ENCODE results near the gene MED27.
"Not testable (repeated sequence)": the region's sequence is repeated elsewhere in the genome, so short reads cannot be mapped to it uniquely, and the experiment has no call there.

The MED27 gene

DNA sequence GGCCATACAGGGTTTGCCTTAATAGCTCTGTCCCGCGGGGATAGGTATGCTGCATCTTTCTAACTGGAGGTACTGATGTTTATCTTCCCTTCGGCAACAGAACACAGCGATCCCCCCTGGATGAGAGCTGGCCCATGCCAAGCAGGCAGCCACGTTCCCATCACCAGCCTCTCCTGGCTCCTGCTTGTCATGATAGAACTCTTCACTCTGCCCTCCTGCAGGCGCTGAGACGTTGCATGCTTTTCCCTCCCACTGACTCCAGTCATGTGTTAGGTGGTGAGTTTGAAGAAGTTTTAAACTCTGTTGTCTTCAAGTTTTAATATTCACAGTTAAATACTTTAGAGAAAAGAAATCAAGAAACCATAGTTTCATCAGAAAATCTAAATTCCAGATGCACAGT is 60.0 kb downstream of the MED27 start:
- H3K4me1 Mint-ChIP-seq: peaks cover 31% of the 10 kb centered on the region
- DNase-seq (ENCODE audit: low spot score in 2 of 2) (no peak), ATAC-seq (replicated peaks; ENCODE audit: extremely low read depth, poor library complexity, severe bottlenecking) (no peak)
- H3K27me3 Mint-ChIP-seq: no peaks in the 10 kb centered on the region
- H3K4me3 Mint-ChIP-seq: no peak overlapping the region
- H3K36me3 Mint-ChIP-seq (ENCODE audit: insufficient read depth): peaks cover 1% of the 10 kb centered on the region
- H3K27ac Mint-ChIP-seq (ENCODE audit: low read depth): no peak overlapping the region
- no peaks in the 10 kb centered on the region for H3K9me3 Mint-ChIP-seq

DNA sequence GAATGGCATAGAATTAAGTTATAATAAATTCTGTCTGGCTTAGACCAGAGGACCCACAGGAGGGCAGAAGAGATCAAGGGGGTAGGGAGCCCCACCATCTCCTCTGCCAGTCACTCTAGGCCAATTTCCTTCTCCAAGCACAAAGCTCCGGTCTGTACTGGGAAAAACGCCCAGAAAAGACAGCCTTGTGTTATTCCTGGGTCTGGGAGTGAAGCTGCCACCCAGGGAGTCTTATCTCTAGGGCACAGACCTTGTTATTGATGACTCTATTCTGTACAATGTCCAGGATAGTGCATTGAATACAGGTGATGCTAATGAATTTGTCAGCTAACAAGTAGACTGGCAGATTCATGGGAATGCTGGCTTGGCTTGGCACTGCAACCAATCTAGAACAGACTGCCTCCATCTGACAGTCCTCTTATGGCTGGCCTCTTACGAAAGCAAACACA is 60.7 kb downstream of the MED27 start:
- ATAC-seq (replicated peaks; ENCODE audit: extremely low read depth, poor library complexity, severe bottlenecking) (no peak), DNase-seq (ENCODE audit: low spot score in 2 of 2) (no peak)
- H3K4me1 Mint-ChIP-seq: peaks cover 29% of the 10 kb centered on the region
- H3K27ac Mint-ChIP-seq (ENCODE audit: low read depth): no peak overlapping the region
- H3K4me3 Mint-ChIP-seq: no peak overlapping the region
- peaks cover 4% of the 10 kb centered on the region for H3K36me3 Mint-ChIP-seq (ENCODE audit: insufficient read depth)
- no peaks in the 10 kb centered on the region for H3K27me3 Mint-ChIP-seq
- H3K9me3 Mint-ChIP-seq: no peaks in the 10 kb centered on the region

DNA sequence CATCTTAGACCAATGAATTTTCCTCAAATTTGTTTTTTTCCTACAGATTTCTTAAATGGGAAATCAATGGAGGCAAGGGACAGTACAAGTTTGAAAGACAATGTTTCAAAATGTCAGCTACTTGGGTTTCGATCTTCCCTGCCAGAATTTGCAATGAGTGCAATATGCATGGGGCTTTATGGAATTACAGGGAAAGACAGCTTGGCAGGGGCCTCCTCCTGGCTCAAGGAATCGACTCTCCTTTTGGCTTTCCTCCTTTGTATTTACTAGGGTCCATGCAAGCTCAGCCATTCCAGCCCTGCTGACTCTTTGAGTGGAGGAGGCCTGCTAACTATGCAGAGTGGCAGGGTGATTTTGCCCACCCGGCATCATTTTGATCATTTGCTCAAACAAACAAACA is 63.2 kb downstream of the MED27 start:
- H3K27me3 Mint-ChIP-seq: no peaks in the 10 kb centered on the region
- DNase-seq (ENCODE audit: low spot score in 2 of 2) (no peak), ATAC-seq (replicated peaks; ENCODE audit: extremely low read depth, poor library complexity, severe bottlenecking) (no peak)
- H3K4me1 Mint-ChIP-seq: peaks cover 17% of the 10 kb centered on the region
- no peaks in the 10 kb centered on the region for H3K9me3 Mint-ChIP-seq
- no peak overlapping the region for H3K27ac Mint-ChIP-seq (ENCODE audit: low read depth)
- H3K36me3 Mint-ChIP-seq (ENCODE audit: insufficient read depth): peaks cover 4% of the 10 kb centered on the region
- no peak overlapping the region for H3K4me3 Mint-ChIP-seq

DNA sequence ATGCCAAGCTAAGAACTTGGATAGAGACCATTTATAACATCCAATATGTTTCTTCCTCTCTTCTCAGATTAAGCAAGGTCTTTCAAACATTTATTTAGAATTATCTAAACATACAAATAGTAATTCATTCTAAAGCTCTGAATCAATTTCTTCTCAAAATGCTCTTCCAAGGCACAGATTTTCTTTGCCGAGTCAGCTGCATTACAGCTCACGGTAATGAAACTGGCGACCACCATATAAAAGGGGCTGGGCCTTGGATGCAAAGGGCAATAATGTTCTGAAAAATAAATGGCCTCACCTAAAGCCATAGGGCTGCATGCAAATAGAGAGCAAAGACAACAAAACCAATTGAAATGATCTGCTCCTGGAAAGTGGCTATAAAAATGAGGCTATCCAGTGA is 63.8 kb downstream of the MED27 start:
- Mint-ChIP-seq H3K27ac (ENCODE audit: low read depth) (no peak overlapping the region), H3K9me3 (no peaks in the 10 kb centered on the region), H3K4me3 (no peak overlapping the region), H3K27me3 (no peaks in the 10 kb centered on the region), H3K4me1 (peaks cover 11% of the 10 kb centered on the region), H3K36me3 (ENCODE audit: insufficient read depth) (peaks cover 4% of the 10 kb centered on the region)
- DNase-seq (ENCODE audit: low spot score in 2 of 2) (no peak), ATAC-seq (replicated peaks; ENCODE audit: extremely low read depth, poor library complexity, severe bottlenecking) (no peak)

DNA sequence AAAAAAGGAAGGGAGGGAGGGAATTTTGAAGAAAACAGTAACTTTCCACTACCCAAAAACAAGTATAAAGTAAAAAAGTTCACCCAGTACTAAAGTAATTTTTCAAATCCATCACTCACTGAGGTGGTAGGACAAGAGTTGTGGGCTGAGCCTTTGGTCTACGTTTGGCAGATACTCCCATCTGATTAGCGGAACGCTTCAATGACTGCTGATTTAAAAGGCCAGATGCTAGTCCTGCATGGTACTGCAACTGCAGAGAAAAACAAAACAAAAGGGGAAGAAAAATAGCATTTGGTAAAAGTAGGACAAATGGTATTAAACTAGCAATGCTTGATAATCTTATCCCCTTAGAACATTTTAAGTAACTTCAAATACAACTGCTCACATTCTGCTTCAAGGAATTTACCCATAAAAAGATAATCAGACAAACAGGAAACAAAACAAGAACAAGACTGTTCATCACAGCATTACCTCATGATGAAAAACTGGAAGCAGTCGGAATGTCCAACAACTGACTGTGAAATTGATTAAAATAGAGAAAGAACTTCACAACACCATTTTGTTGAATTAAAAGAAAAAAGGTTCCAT is 65.4 kb downstream of the MED27 start:
- no peaks in the 10 kb centered on the region for H3K27me3 Mint-ChIP-seq
- no peak for DNase-seq (ENCODE audit: low spot score in 2 of 2)
- no peak overlapping the region for H3K27ac Mint-ChIP-seq (ENCODE audit: low read depth)
- ATAC-seq (replicated peaks; ENCODE audit: extremely low read depth, poor library complexity, severe bottlenecking): no peak
- H3K4me1 Mint-ChIP-seq: peaks cover 11% of the 10 kb centered on the region
- no peaks in the 10 kb centered on the region for H3K9me3 Mint-ChIP-seq
- peaks cover 4% of the 10 kb centered on the region for H3K36me3 Mint-ChIP-seq (ENCODE audit: insufficient read depth)
- H3K4me3 Mint-ChIP-seq: no peak overlapping the region

DNA sequence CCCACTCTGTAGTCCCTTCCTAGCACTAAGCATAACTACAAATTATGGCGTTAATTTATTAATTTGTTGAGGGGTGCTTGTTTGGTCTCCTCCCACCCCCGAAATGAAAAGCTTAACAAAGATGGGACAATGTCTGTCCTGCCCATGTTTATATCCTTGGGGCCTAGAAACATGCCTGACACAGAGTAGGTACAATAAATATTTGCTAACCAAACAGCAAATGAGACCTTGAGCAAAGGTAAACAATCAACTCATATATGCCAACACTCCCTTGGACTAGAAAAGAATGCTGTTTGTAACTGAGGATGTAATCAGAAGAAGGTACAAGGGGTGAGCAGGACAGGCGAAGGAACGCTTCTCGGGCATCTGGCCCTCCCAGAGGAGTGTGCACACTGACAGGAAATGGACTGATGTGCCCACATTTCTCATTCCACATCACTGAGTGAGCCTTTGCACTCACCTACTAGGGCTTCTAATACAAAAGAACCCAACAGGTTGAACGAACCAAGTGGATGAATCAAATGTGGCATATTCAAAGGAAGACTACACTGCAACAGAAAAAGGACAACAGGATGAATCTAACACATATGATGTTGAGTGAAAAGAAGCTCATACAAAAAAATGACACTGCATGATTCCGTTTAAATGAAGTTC is 66.8 kb downstream of the MED27 start:
- H3K4me3 Mint-ChIP-seq: no peak overlapping the region
- peak overlapping the region; percentile 22 for H3K27ac Mint-ChIP-seq (ENCODE audit: low read depth)
- H3K9me3 Mint-ChIP-seq: no peaks in the 10 kb centered on the region
- peaks cover 21% of the 10 kb centered on the region for H3K4me1 Mint-ChIP-seq
- no peak for ATAC-seq (replicated peaks; ENCODE audit: extremely low read depth, poor library complexity, severe bottlenecking)
- H3K27me3 Mint-ChIP-seq: no peaks in the 10 kb centered on the region
- no peak for DNase-seq (ENCODE audit: low spot score in 2 of 2)
- peaks cover 4% of the 10 kb centered on the region for H3K36me3 Mint-ChIP-seq (ENCODE audit: insufficient read depth)

DNA sequence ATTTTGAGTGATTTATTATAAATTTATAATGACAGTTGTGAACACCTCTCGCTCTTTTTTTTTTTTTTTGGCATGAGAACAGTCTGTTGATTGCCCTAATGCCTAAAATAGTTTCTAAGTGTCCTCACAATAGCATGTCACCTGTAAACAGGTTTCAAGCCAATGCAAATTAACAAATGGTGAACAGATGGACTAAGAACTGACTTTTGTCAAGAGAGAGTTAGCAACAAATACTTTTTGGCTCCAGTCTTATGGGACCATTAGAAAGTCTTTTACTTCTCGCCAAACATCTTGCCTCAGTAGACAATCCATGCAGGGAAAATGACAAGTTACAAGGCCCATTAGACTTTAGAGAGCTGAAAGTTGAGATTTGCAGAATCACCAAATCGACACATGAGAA is 67.8 kb downstream of the MED27 start:
- Mint-ChIP-seq H3K4me3 (no peak overlapping the region), H3K36me3 (ENCODE audit: insufficient read depth) (peaks cover 6% of the 10 kb centered on the region), H3K27me3 (no peaks in the 10 kb centered on the region), H3K9me3 (no peaks in the 10 kb centered on the region), H3K27ac (ENCODE audit: low read depth) (no peak overlapping the region), H3K4me1 (peaks cover 25% of the 10 kb centered on the region)
- ATAC-seq (replicated peaks; ENCODE audit: extremely low read depth, poor library complexity, severe bottlenecking) (no peak), DNase-seq (ENCODE audit: low spot score in 2 of 2) (no peak)

DNA sequence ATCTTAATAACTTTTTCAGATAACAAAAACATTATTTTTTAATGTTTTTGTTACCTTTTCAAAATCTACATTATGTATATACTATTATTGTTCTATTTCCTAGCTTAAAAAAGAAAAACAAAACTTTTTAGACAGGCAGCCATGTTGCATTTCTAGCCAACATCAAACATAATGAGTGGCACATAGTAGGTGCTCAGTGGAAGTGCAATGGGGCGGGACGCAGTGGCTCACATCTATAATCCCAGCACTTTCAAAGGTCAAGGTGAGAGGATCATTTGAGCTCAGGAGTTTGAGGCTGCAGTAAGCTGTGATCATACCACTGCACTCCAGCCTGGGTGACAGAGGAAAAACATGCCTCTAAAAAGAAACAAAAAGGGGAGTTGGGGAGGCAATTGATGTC is 68.4 kb downstream of the MED27 start:
- Mint-ChIP-seq H3K4me3 (no peak overlapping the region), H3K9me3 (no peaks in the 10 kb centered on the region), H3K27ac (ENCODE audit: low read depth) (no peak overlapping the region), H3K4me1 (peaks cover 29% of the 10 kb centered on the region), H3K36me3 (ENCODE audit: insufficient read depth) (peaks cover 6% of the 10 kb centered on the region), H3K27me3 (no peaks in the 10 kb centered on the region)
- ATAC-seq (replicated peaks; ENCODE audit: extremely low read depth, poor library complexity, severe bottlenecking): no peak
- DNase-seq (ENCODE audit: low spot score in 2 of 2): no peak

DNA sequence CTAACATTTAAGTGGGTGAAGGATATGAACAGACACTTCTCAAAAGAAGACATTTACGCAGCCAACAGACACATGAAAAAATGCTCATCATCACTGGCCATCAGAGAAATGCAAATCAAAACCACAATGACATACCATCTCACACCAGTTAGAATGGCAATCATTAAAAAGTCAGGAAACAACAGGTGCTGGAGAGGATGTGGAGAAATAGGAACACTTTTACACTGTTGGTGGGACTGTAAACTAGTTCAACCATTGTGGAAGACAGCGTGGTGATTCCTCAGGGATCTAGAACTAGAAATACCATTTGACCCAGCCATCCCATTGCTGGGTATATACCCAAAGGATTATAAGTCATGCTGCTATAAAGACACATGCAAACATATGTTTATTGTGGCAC is 69.5 kb downstream of the MED27 start:
- not testable (repeated sequence) for DNase-seq (ENCODE audit: low spot score in 2 of 2); H3K27me3 Mint-ChIP-seq; H3K36me3 Mint-ChIP-seq (ENCODE audit: insufficient read depth); H3K4me3 Mint-ChIP-seq; ATAC-seq (replicated peaks; ENCODE audit: extremely low read depth, poor library complexity, severe bottlenecking); H3K9me3 Mint-ChIP-seq; H3K27ac Mint-ChIP-seq (ENCODE audit: low read depth)
- peaks cover 29% of the 10 kb centered on the region for H3K4me1 Mint-ChIP-seq

DNA sequence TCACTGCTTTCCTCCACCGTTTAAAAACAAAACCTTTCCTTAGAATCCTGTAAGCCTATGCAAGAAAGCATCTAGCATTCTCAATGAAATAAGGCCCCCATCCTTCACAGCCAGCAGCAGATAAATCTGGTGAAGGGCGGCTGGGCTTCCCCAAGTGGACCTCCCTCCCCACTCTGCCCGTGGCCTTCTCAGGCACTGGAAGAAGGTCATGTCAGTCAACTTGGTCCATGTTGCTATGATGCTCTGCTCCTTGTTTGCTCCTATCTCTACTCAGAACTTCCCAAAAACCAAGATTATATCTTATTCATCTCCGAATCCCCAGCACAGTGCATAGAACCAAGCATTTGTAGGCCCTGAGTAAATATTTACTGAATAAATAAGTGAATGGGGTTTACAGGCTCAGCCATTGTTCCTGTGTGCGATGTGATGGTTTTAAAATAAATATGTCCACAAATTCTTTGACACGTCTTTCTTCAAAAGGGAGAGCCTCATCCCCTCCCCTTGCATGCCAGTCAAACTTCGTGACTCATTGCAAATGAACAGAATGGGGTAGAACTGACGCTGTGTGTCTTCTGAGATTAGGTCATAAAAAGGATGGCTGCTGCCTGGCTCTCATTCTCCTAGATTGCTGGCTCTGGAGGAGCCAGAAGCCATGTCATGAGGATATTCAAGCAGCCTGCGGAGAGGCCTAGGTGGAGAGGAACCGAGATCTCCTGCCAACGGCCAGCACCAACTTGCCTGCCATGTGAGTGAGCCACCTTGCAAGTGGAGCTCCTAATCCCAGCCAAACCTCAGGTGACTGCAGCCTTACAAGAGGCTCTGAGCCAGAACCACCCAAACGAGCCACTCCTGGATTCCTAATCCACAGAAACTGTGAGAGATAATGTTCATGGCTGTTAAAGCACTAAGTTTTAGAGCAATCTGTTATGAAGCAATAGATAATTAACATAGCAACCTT is 70.5 kb downstream of the MED27 start:
- H3K27ac Mint-ChIP-seq (ENCODE audit: low read depth): peak overlapping the region; percentile 36
- no peaks in the 10 kb centered on the region for H3K9me3 Mint-ChIP-seq
- peaks cover 5% of the 10 kb centered on the region for H3K36me3 Mint-ChIP-seq (ENCODE audit: insufficient read depth)
- no peak for DNase-seq (ENCODE audit: low spot score in 2 of 2)
- H3K4me3 Mint-ChIP-seq: no peak overlapping the region
- H3K4me1 Mint-ChIP-seq: peaks cover 39% of the 10 kb centered on the region
- no peaks in the 10 kb centered on the region for H3K27me3 Mint-ChIP-seq
- ATAC-seq (replicated peaks; ENCODE audit: extremely low read depth, poor library complexity, severe bottlenecking): no peak

DNA sequence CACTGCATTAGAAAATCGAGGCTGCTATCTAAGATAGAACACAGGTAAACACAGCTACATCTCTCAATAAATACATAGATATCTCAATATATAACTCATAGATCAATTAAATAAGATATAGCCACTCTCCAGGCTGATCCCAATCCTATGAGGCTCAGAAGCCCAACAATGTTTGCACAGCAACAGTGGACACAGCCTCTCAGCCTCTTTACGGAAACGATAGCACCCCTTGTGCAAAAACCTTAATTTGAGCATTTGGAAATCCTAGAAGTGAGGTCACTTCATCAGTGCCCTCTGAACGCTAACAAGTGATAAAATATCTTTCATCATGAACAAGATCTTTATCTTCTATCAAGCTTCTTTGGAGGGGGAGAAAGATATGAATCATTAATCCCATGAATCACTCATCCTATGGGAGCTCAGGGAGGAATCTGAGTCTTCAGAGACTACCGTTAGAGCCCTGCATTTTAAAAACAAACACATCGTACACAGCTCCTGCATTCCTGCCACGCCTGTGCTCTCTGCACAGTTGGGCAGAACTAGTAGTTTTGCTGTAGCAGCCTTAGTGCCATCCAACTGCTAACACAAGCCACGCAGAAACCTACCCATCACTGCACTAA is 71.4 kb downstream of the MED27 start:
- no peak for DNase-seq (ENCODE audit: low spot score in 2 of 2)
- peaks cover 2% of the 10 kb centered on the region for H3K36me3 Mint-ChIP-seq (ENCODE audit: insufficient read depth)
- no peak for ATAC-seq (replicated peaks; ENCODE audit: extremely low read depth, poor library complexity, severe bottlenecking)
- H3K27ac Mint-ChIP-seq (ENCODE audit: low read depth): peak overlapping the region; percentile 36
- no peak overlapping the region for H3K4me3 Mint-ChIP-seq
- no peaks in the 10 kb centered on the region for H3K9me3 Mint-ChIP-seq
- peaks cover 48% of the 10 kb centered on the region for H3K4me1 Mint-ChIP-seq
- H3K27me3 Mint-ChIP-seq: no peaks in the 10 kb centered on the region

DNA sequence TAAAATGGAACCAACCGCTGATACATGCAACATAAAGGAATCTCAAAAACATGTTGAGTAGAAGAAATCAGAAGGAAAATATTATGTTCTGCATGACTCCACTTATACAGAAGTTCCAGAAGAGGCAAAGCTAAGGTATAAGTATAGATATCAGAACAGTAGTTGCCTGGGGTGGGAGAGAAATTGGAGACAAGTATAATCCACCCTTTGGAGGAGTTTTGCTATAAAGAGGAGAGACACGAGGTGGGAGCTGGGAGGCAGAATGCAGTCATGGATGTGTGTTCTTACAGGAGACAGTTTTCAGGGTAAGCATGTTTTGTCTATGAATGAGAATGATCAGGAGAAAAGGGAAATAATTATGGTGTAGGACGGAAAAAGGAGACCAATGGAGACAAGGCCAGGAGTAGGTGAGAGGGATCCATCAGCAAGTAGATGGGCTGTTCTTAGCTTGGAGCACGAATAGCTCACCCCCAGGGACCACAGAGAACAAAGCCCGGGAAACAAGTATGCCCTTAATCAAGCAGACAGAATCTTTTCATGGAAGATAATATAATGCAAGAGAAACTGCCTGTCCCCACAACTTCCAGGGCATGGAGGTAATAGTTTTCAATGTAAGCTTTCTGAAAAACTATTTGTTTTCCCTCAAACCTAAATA is 72.2 kb downstream of the MED27 start:
- ATAC-seq (replicated peaks; ENCODE audit: extremely low read depth, poor library complexity, severe bottlenecking): no peak
- H3K4me3 Mint-ChIP-seq: peak overlapping the region; percentile 17
- no peak for DNase-seq (ENCODE audit: low spot score in 2 of 2)
- peaks cover 2% of the 10 kb centered on the region for H3K36me3 Mint-ChIP-seq (ENCODE audit: insufficient read depth)
- peak overlapping the region; percentile 60 for H3K27ac Mint-ChIP-seq (ENCODE audit: low read depth)
- no peaks in the 10 kb centered on the region for H3K9me3 Mint-ChIP-seq
- H3K4me1 Mint-ChIP-seq: peaks cover 54% of the 10 kb centered on the region
- no peaks in the 10 kb centered on the region for H3K27me3 Mint-ChIP-seq
